GM21723 (cell line): ENCODE data around the gene HSF2.
A peak's percentile ranks its signal among the peaks of the same experiment; 100 is the strongest.

Experiments
- ATAC-seq: cut with Tn5 transposase; IDR thresholded peaks from one replicate; pipeline ENCODE4 v1.9.1; 2021; ENCODE audit warnings: mild to moderate bottlenecking, moderate library complexity; ENCODE audit not compliant: unreplicated experiment

Gene HSF2, protein sequence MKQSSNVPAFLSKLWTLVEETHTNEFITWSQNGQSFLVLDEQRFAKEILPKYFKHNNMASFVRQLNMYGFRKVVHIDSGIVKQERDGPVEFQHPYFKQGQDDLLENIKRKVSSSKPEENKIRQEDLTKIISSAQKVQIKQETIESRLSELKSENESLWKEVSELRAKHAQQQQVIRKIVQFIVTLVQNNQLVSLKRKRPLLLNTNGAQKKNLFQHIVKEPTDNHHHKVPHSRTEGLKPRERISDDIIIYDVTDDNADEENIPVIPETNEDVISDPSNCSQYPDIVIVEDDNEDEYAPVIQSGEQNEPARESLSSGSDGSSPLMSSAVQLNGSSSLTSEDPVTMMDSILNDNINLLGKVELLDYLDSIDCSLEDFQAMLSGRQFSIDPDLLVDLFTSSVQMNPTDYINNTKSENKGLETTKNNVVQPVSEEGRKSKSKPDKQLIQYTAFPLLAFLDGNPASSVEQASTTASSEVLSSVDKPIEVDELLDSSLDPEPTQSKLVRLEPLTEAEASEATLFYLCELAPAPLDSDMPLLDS

DNA sequence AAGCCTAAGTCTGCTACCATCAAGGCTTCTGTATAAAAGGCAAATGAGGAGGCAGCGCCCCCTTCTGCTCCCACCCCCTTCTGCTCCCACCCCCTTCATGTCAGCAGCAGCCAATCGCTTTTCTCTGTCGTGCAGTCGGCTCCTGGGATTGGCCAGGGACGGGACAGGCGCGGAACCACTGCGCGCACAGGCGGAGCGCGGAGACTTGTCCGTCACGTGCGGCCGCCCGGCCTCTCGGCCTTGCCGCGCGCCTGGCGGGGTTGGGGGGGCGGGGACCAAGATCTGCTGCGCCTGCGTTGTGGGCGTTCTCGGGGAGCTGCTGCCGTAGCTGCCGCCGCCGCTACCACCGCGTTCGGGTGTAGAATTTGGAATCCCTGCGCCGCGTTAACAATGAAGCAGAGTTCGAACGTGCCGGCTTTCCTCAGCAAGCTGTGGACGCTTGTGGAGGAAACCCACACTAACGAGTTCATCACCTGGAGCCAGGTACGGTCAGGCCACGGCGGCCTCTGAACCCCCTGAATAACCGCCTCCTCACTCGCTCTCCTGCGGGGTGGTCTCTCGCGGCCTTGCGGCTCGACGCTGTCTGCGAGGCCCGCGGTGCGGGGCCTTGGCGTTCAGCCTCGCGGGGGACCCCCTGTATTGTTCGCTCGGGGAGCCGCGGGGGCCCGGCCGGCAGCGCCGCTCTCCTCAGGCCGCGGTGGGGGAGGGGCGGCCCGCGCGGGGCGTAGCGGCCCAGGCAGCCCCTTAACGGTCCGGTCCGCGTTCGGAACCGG is at the start of gene HSF2:
TSS of gene HSF2 (plus strand) at position 305 of the 773 bp plus-strand sequence. CDS start at position 391, 86 bp downstream.
- ATAC-seq = peak; percentile 97

- ATAC-seq = no peak
Observed at GRCh38 chr6:122352981-122353664, 46.3 kb upstream of the HSF2 start.

DNA sequence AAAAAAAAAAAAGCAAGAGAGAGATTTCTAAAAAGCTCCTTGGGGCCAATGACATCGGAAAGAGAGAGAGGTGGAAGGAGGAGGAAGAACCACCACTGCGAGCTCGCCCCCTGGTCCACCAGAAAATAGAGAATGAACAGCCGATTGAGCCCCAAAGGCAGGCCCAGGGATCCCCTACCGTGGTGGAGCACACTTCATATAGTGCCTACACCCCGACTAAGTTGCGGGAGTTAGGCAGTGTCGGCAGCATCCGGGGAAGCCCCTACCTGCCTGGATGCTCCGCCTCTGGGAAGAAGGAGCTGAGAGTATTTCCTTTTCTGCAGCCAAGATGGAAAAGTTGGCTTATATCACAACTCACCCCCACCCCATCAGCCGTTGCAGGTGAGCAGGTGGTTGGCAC is 38.6 kb upstream of the HSF2 start:
- no peak for ATAC-seq

GRCh38 chr6:122361314-122361979 is 38.0 kb upstream of the HSF2 start:
- ATAC-seq = no peak

GRCh38 chr6:122363769-122364483 is 35.5 kb upstream of the HSF2 start:
- ATAC-seq = no peak

- ATAC-seq = no peak
Observed at GRCh38 chr6:122365775-122366403, 33.6 kb upstream of the HSF2 start.

GRCh38 chr6:122367171-122367570 is 32.3 kb upstream of the HSF2 start:
- ATAC-seq = no peak

DNA sequence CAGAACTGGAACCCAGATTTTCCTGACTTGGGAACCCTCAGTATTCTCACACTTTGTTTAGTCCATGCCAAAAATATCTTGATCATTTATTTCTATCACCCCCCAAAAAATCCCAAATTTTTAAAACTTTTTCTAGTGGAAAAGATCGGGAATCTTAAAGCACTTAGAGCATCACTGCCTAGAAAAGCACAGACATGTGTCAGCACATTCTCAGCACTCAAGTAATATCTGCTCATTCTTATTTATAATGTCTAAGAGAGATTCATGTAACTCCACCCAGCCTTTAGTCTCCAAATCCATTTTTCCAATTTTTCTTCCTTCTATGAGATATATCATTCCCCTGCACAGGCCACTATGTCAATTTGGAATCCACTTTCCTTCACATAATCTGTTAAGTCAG is 29.9 kb upstream of the HSF2 start:
- ATAC-seq = no peak

- no peak for ATAC-seq
Observed at GRCh38 chr6:122372647-122373046, 26.8 kb upstream of the HSF2 start.

DNA sequence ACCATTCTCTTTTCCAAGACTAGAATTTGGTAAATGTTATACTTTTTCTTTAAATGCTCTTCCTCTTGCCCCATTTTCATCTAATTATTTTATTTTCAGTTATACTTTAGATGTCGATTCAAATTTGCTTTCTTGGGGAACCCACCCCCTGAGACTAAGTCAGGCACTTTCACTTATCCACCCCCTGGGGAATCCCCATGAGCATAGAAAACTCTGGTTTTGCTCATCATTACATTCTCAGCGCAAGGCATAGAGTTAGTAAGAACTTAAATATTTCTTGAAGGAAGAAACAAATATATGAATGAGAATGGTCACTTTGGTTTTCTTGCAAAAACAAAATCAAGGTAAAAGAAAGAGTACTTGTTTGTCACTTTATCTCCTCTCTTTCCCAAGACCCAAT is 25.1 kb upstream of the HSF2 start:
- ATAC-seq = no peak

GRCh38 chr6:122376246-122376645 is 23.2 kb upstream of the HSF2 start:
- no peak for ATAC-seq

DNA sequence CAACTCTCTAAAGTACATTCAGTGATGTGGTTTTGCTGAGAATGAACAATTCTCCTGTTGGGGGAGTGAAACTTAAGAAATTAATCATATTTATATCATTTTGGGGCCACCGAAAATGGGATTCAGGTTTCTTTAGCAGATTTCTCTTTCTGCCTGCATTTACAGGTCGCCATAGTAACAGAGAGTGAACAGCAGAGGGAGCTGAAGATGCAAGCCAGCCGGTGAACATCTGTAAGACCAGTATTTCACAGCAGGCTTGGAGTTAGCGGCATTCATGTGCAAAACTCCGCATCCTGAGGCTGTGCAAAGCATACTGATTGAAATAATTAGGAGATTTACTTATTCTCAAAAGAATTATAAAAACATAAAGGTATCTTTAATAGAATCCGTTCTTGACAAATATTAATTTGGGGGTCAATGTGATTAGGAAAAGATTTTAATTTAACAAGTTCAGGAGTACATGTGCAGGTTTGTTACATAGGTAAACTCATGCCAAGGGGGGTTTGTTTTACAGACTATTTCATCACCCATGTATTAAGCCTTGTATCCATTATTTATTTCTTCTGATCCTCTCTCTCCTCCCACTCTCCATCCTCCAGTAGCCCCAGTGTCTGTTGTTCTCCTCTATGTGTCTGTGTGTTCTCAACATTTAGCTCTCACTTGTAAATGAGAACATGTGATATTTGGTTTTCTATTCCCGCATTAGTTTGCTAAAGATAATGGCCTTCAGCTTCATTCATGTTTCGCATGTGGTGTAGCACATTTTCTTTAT is 17.8 kb upstream of the HSF2 start:
- peak; percentile 100 for ATAC-seq

DNA sequence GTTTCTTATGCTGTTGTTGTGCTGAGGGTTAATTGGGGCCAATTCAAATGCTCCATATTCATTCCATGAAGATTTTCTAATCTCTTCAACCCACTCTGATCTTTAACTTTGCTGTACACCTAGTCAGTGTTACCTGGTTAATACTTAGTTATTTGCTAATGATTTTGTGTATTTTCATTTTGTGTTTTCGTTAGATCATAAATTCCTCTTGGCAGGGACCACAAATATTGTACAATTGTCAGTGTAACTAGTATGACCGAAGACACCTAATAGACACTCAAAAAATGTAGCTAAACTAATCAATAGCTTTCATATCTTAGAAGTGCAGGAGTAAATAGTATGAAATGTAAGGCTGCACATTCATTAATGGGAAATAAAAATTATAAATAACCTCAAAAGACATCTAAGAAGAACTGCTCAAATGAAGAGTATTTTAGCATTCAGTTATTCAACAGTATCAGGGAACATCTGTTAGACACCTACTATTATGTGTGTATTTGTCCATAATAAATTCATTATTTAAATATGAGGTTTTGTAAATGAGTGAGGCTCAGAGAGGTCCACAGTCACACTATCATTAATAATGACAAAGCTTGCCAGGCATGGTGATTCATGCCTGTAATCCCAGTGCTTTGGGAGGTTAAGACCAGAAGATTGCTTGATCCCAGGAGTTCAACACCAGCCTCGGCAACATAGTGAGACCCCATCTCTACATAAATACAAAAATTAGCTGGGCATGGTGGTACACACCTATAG is 13.4 kb upstream of the HSF2 start:
- ATAC-seq = no peak

DNA sequence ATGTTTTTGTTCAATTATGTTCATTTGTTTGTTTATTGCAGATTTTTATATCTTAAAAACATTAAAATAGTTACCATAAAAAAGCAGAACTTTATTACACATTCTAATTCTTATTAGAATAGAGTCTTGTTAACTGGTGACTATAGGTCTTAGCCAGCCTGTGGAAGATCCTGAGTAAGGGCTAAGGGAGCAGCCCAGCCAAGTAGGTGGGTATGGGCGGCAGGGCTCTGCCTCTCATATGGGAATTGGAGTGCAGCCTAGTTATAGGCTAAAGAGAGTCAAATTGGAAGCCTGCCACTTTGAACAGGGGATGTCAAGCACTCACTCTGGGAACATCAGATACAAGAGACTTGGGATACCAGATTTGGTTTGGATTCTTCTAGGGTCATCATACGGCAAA is 10.5 kb upstream of the HSF2 start:
- ATAC-seq = no peak

DNA sequence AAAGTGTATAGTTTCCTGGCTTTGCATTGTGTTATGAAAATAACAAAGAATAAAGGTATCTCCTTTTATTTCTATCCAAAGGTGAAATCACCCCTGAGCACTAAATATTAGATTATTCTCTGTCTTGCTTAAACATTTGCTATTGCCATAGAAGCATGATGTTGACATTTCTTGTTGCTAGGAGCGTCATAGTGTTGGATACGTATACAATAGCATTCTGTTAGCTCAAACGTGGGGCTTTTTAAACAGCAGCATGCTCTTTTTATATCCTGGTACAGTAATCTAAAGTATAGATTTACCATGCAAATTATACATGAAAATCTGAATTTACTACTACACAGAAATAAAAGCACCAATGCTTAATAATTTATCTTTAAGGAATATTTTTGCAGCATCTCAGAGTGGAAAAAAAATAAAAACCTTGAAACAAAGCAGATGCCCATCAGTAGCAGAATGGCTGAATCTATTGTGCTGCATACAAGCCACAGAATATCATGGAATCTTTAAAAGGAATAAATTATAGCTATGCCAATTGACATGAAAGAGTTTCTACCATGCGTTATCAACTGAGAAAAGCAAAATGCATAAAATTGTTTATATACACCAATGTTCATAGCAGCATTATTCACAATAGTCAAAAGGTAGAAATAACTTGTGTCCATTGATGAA is 9.6 kb upstream of the HSF2 start:
- no peak for ATAC-seq

DNA sequence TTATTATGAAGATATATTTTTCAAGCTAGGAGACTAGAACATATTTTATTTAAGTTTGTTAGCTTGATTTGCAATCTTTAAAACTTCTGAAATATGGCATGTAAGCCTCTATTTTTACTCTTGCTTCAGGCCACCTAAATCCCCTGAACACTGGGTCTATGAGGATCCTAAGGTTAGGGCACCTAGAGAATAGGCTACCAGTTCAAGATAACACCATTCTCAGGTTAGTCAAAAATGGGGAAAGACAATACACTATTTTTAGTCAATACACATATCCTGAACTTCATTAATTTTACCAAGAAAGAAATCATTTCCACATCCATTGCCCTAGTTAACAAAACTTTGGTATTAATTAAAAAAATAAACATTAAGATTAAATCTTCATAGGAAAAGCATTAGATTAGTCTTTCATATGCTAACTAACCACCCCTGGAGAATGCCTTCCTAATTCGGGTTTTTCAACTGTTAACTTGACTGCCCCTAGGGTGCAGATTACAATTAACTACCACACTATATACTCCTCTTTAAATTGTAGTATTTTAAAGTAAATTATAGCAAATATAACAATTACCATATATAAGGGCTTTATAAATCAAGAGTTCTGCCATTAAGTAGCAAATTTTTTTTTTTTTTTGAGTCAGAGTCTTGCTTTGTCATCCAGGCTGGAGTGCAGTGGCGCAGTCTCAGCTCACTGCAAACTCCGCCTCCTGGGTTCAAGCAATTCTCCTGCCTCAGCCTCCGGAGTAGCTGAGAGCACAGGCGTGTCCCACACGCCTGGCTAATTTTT is 6.7 kb upstream of the HSF2 start:
- no peak for ATAC-seq

GRCh38 chr6:122393351-122393896 is 6.0 kb upstream of the HSF2 start:
- ATAC-seq = no peak
